Fibroblast of skin of right quadriceps (primary cell): ENCODE results near the gene ZNF705A.
"Not testable (repeated sequence)": the region's sequence is repeated elsewhere in the genome, so short reads cannot be mapped to it uniquely, and the experiment has no call there.

Experiments
- DNase-seq: peaks from one replicate; pipeline ENCODE4 v3.0.0-alpha.2; 2013

ZNF705A gene

DNA sequence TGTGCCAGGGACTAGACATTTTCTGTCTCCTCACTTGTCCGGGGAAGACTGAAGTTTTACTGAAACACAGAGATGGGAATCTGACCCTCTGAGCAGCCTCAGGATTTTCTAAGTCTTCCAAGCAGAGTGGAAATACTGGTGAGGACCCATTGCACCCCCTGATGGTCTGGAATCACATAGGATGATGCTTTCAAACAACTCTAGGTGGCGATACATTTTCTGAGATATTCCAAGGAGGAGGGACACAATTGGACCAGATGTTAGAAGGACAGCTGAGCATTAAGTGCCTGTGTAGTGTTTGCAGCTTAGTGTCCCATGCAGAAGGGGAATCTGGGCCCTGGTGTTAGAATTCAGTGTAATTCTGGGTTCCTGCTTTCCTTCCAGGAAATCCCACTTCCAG, 31.3 kb downstream of the ZNF705A start:
- DNase-seq: not testable (repeated sequence)

DNA sequence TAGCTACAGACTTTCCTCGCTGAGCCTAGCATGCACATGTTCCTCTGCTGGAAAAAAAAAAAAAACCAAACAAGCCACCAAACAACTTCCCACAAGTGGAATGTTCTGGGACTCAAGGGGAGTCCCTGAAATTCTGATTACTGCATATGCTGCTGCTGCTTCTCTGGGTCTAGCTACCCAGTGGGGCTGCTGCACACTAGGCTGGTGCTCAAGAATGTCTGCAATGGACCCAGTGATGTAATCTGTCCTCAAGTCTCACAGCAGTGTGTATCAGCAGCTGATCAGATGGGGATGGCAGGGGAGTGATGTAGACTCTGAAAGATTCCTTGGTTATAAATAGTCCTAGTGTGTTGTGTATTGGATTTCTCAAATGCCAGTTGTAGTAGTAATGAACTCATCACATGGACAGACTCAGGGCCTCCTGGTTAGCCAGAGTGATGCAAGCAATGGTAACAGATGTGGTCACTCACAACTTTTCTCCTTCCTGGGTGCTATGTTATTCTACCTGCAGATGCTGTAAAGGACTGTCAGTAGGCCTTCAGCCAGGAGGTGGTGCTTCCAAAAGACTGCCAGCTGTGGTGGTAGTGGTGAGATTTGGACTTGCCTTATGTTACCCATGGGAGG, 41.0 kb downstream of the ZNF705A start:
- peak; percentile 86 for DNase-seq

- not testable (repeated sequence) for DNase-seq
Measured at GRCh38 chr12:8218711-8219382, 62.0 kb downstream of the ZNF705A start.

GRCh38 chr12:8221375-8221774, 64.6 kb downstream of the ZNF705A start:
- DNase-seq: not testable (repeated sequence)

DNA sequence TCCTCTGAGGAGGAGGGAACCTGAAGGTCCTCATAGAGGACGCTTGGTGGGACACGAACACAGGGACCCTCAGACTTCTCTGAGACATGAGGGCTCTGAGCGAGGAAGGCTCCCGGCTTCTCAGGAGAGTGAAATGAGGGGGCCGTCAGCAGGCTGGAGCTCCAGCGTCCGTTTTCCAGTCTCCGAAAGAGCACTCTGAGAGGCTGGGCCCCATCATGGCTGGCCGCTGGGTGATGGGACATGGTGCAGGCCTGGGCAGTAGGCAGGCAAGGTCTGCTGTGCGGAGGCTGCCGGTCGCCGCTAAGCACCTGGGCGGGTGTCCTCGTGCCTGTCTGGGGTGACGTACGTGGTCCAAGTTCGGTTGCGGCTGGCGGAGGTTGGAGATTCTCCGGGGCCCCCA, 65.0 kb downstream of the ZNF705A start:
- DNase-seq: not testable (repeated sequence)

GRCh38 chr12:8222303-8222702, 65.5 kb downstream of the ZNF705A start:
- DNase-seq: not testable (repeated sequence)

GRCh38 chr12:8223646-8224045, 66.8 kb downstream of the ZNF705A start:
- DNase-seq: not testable (repeated sequence)

DNA sequence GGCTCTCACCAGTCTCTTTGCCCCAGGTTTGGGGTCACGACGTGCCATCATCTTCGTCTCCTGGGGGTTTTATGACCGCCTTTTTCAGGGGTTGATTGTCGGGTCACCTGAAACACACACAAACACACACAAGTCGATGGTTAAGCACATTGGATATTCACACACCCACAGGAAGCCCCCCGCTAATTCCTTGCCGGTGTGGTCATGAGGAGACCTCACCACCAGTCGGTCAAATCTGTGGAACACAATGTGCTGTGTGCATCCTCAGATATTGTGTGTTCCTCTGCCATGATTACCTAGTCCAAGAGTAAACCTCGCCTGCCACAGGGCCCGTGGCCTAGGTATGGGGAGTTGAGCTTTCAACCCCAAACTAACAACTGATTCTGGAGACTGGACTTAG, 68.0 kb downstream of the ZNF705A start:
- not testable (repeated sequence) for DNase-seq

- DNase-seq: no peak
Measured at GRCh38 chr12:8226355-8226754, 69.5 kb downstream of the ZNF705A start.

DNA sequence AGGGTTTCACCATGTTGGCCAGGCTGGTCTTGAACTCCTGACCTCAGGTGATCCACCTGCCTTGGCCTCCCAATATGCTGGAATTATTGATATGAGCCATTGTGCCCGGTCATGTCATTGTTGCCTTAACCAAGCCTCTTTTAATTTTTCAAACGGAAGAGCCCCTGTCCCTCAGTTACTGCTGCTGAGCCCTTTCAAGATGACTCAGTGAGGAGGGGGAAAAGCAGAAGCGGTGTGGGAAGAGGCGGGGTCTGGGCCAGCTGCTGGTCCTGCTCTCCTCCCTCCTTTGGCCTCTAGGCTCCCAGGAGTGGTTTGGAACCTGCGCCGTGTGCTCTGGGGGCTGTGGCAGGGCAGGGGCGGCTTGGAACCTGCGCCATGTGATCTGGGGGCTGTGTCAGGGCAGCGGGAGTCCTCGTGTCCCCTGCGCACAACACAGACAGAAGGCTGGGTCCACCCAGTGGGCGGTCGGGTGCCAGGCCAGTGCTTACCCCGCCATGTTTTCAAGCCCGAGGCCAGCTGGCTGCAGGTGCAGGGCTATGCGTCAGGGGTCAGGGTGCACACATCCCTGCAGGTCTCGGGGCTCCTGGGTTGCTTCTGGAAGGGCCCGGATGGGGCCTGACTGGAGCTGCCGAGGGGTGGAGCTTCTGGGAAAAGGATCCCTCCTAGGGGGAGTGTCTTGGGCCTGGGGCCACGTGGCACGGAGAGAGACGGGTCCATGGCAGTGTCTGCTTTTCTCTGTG, 70.3 kb downstream of the ZNF705A start, which contains the start of gene FAM90A1:
FAM90A1 (minus strand) TSS at position 627 of the 740 bp plus-strand sequence. CDS start 2,786 bp downstream, outside the sequence.
- peak; percentile 28 for DNase-seq

- DNase-seq: not testable (repeated sequence)
Measured at GRCh38 chr12:8227732-8228077, 70.9 kb downstream of the ZNF705A start.

DNA sequence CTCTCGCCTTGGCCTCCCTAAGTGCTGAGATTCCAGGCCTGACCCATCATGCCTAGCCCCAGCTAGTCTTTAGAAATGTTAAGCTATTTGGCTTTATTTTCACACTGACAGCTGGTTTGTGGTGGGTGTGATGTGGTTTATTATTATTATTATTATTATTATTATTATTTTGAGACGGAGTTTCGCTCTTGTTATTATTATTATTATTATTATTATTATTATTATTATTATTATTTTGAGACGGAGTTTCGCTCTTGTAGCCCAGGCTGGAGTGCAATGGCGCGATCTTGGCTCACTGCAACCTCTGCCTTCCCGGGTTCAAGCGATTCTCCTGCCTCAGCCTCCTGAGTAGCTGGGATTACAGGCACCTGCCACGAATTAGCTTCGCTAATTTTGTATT, 71.8 kb downstream of the ZNF705A start:
- not testable (repeated sequence) for DNase-seq

DNA sequence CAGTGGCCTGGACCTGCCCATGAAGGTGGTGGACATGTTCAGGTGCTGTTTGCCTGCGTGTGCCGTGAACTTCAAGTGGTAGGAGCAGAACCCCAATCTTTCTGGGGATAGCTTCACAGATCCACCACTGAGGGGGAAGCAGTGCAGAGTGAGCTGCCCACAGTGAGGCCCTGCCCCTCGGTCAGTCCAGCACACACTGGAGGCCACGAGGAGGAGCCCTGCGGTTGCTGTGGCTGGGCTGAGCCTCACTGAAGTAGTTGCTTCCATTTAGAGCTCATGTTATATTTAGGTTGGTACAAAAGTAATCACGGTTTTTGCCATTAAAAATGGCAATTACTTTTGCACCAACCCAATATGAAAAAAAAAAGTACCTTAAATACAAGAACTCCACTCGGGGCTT, 72.7 kb downstream of the ZNF705A start:
- DNase-seq: not testable (repeated sequence)
